Activated naive CD4-positive, alpha-beta T cell treated with anti-CD3 and anti-CD28 coated beads for 36 hours (primary cell): ENCODE measurements around the gene IL10. TPM values are rescaled to one million over a fixed set of nuclear protein-coding genes. Genes with fewer than 3 reads are reported as not detected.

Experiments
- CTCF ChIA-PET: fragments of 350-600 bp; sonication (Branson Sonifier 250); formaldehyde crosslinking; loops from one replicate; lab custom pipeline; 2021; ENCODE audit warnings: antibody characterized with exemption; lab: Charles Lee
- DNase-seq: peaks from one replicate; pipeline ENCODE4 v3.0.0-alpha.2; 2020
- H3K27ac Mint-ChIP-seq: one replicate; pipeline ENCODE4 v1.8.0; 2021; ENCODE audit warnings: mild to moderate bottlenecking, mixed read lengths
- H3K27me3 Mint-ChIP-seq: one replicate; pipeline ENCODE4 v1.8.0; 2021; ENCODE audit warnings: low read depth, mixed read lengths
- H3K36me3 Mint-ChIP-seq: one replicate; pipeline ENCODE4 v1.8.0; 2021; ENCODE audit warnings: low read depth, mixed read lengths
- H3K4me1 Mint-ChIP-seq: one replicate; pipeline ENCODE4 v1.8.0; 2021; ENCODE audit warnings: low read depth, mixed read lengths
- H3K4me3 Mint-ChIP-seq: one replicate; pipeline ENCODE4 v1.8.0; 2021; ENCODE audit warnings: mild to moderate bottlenecking, moderate library complexity, mixed read lengths
- H3K9me3 Mint-ChIP-seq: one replicate; pipeline ENCODE4 v1.8.0; 2021; ENCODE audit warnings: mixed read lengths
- intact Hi-C: fragments of 100-400 bp; cut with micrococcal nuclease; formaldehyde crosslinking; loops from one replicate; pipeline ENCODE4 v1.15.1; 2023
- total RNA-seq, 2 experiments: library from RNA; stranded (reverse); gene quantifications; one replicate each; pipeline ENCODE4 v1.2.3, GENCODE V29; 2021

Gene IL10
- total RNA-seq, 2 experiments from 2014 or later, result not detected

DNA sequence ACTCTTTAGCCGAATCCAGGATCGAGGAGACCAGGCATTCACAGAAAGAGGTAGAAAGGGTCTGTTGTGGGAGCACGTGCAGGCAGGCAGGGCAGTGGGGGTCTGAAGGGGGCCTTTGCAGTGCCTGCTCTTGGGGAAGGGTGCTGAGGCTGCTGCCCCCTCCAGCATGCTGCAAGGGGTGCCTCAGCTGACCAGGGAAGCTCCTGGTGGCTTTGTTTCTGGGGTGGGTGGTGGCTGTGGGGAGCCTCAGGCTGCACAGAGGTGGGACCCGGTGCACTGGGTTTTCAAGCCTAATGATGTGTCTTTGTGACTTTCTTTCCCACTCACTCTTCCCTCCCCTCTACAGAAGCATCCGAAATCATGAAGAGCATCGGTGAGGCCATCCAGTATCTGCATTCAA lies 43.2 kb downstream of the IL10 start:
- DNase-seq, result no peak
- H3K27me3 Mint-ChIP-seq, result no peaks in the 10 kb centered on the region
- no peak overlapping the region for H3K4me3 Mint-ChIP-seq
- no peaks in the 10 kb centered on the region for H3K9me3 Mint-ChIP-seq
- peaks cover 11% of the 10 kb centered on the region for H3K36me3 Mint-ChIP-seq
- CTCF ChIA-PET, result interaction anchor here (1.3 to 7.0 kb wide), 3 partner anchors 79 to 253 kb away, joined by 3 to 116 read pairs (median 6); no protein-coding TSS in a partner anchor
- peaks cover 29% of the 10 kb centered on the region for H3K4me1 Mint-ChIP-seq
- intact Hi-C loops, result loop anchor here (5.0 kb wide), 2 partner anchors 122 to 237 kb away; no protein-coding TSS in a partner anchor
- no peak overlapping the region for H3K27ac Mint-ChIP-seq

DNA sequence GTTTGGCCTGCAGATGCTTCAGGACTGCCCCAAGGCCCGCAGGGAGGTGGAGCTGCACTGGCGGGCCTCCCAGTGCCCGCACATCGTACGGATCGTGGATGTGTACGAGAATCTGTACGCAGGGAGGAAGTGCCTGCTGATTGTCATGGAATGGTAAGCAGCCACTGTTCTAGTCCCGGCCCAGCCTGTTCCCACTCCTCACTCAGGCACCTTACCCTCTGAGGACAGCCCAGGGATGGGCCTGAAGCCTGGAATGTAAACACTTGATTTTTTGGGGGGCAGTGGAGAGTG lies 43.7 kb downstream of the IL10 start:
- no peak for DNase-seq
- H3K9me3 Mint-ChIP-seq, result no peaks in the 10 kb centered on the region
- H3K36me3 Mint-ChIP-seq, result peaks cover 11% of the 10 kb centered on the region
- intact Hi-C loops, result loop anchor here (5.0 kb wide), 2 partner anchors 121 to 236 kb away; no protein-coding TSS in a partner anchor
- peaks cover 33% of the 10 kb centered on the region for H3K4me1 Mint-ChIP-seq
- no peaks in the 10 kb centered on the region for H3K27me3 Mint-ChIP-seq
- no peak overlapping the region for H3K4me3 Mint-ChIP-seq
- H3K27ac Mint-ChIP-seq, result no peak overlapping the region
- CTCF ChIA-PET, result interaction anchor here (1.6 to 7.0 kb wide), 2 partner anchors 79 to 184 kb away, joined by 6 to 116 read pairs; no protein-coding TSS in a partner anchor

DNA sequence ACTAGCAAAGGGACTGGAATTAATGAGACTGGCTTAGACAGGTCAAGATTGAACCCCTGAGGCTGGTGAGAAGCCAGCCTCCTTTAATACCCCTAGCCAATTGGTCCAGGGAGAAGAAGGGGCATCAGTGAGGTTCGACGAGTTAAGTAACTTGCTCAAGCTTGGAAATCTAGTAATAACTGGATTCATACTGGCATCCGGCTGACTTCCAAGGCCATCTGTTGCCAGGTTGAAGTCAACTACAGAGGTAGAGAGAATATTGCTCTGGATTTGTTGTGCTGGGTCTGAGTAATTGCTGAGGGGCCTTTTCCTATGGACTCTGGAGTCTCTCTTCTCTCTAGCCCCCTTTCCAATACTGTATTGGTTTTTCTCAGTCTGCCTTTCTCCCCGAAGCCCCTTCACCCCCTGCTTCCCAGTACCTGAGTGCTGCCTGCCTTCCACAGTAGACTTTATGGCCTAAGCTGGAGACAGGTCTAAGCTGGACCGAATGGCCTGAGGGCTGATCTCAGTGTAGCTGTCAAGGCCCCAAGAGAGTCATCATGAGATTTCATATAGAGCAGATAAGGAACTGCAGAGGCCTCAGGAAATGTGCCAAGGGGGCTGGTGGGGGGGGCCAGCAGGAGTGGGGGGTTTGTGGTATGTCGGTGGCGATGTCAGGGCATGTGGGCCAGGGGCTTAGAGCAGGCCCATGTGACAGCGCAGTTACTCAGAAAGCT lies 44.2 kb downstream of the IL10 start:
- H3K36me3 Mint-ChIP-seq, result peaks cover 11% of the 10 kb centered on the region
- DNase-seq, result no peak
- H3K27me3 Mint-ChIP-seq, result no peaks in the 10 kb centered on the region
- no peak overlapping the region for H3K27ac Mint-ChIP-seq
- intact Hi-C loops, result loop anchor here (2.0 to 5.0 kb wide), 3 partner anchors 121 to 255 kb away; no protein-coding TSS in a partner anchor
- CTCF ChIA-PET, result interaction anchor here (0.7 to 7.0 kb wide), 5 partner anchors 9 to 192 kb away, joined by 3 to 116 read pairs (median 6); no protein-coding TSS in a partner anchor
- H3K4me3 Mint-ChIP-seq, result no peak overlapping the region
- peaks cover 35% of the 10 kb centered on the region for H3K4me1 Mint-ChIP-seq
- no peaks in the 10 kb centered on the region for H3K9me3 Mint-ChIP-seq

DNA sequence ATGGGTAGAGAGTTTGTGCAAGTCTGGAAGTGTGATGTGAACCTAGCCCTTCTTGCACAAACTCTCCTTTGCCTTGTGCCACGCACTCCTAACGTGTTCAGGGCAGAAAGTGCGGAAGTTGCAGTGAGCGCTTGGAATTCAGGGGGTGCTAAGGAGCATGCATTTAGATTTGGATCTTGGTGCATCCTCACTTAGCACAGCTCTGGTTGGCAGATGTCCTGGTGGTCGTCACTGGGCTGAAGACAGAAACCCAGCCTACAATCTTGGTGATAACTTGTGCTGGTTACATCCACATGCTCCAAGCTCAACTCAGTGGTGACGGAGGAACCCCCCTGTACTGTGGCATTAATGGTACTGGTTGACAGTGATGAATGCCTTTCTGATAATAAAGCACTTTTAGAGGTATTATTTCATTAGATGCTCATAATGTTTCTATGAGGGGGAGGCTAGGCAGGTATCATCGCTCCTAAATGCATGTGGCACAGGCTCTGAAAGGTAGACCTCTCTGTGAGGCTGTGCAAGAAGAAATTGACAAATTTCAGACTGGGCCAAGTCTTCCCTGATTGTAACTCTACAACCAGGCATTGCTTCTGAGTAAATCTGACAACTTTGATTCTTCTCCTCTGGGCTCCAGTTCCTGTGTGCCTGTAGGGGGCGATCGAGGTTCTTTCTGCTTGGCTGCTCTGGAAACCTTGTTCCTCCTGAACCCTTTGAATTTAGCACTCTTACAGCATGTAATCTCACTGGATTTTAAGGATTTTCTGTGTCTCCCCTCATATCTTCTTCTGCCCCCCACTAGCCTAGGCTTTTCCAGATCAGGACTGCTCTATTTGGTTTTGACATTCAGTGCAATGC lies 47.0 kb downstream of the IL10 start:
- Mint-ChIP-seq H3K4me3 (no peak overlapping the region), H3K36me3 (peaks cover 6% of the 10 kb centered on the region), H3K27ac (no peak overlapping the region), H3K4me1 (peaks cover 39% of the 10 kb centered on the region), H3K9me3 (no peaks in the 10 kb centered on the region), H3K27me3 (no peaks in the 10 kb centered on the region)
- DNase-seq, result peak; percentile 84
- intact Hi-C loops, result loop anchor here (1.0 to 5.0 kb wide), 3 partner anchors 8 to 233 kb away; no protein-coding TSS in a partner anchor
- CTCF ChIA-PET, result interaction anchor here (0.6 to 7.0 kb wide), 40 partner anchors 10 to 257 kb away, joined by 3 to 116 read pairs (median 5); partner anchors contain the start of genes DYRK3 and IL24

DNA sequence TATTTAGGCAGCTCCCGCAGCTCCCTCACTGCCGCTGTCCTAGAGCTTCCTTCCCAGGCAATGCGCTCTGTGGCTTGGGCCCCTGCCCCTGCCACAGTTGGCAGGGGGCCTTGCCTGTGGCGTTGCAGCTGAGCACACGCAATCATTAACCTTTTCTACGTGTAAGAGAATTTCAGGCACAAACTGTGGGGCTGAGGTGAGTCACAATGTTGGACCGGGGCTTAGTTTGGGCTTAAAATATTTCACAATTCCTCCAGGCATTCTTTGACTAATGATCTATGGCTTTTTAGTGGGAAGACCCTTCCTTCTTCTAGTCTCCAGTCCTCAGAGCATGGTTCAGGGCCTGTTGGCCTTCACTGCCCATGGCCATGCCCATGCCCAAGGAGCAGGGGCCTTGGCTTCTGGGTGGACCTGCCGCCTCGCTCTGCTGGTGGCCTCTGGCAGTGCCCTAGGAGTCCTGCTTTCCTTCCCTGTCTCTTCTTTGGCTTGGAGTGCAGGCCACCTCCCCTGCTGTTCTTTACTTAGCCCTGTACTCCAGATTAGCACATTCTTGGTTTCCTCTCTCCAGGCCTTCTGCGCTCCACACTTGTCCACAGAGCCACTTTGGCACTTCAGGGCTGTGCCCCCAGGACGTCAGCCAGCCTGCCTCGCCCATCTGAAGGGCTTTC lies 48.4 kb downstream of the IL10 start:
- Mint-ChIP-seq H3K27me3 (no peaks in the 10 kb centered on the region), H3K4me1 (peaks cover 44% of the 10 kb centered on the region), H3K4me3 (no peak overlapping the region), H3K9me3 (no peaks in the 10 kb centered on the region), H3K27ac (no peak overlapping the region), H3K36me3 (peaks cover 3% of the 10 kb centered on the region)
- intact Hi-C loops, result no loop called here
- CTCF ChIA-PET, result interaction anchor here (0.7 to 7.0 kb wide), 9 partner anchors 9 to 692 kb away, joined by 3 to 116 read pairs (median 23); no protein-coding TSS in a partner anchor
- DNase-seq, result no peak

DNA sequence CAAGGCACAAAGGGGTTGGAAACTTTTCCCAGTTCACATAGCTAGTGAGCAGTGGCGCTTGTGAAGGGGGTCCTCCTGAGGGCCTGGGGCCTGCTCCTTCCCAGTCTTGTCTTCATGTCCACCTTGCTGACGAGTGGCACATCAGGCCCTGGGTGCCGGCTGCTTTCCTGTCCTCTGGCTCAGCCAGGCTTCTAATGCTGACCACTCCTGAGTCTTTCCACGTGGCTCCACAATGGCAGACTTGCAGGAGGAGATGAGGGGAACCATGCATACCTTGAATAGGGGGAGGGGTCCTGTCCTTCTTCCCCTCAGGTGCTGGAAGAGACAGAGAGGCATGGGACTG lies 48.9 kb downstream of the IL10 start:
- DNase-seq, result no peak
- Mint-ChIP-seq H3K27me3 (no peaks in the 10 kb centered on the region), H3K4me1 (peaks cover 49% of the 10 kb centered on the region), H3K9me3 (no peaks in the 10 kb centered on the region), H3K27ac (no peak overlapping the region), H3K36me3 (no peaks in the 10 kb centered on the region), H3K4me3 (no peak overlapping the region)
- CTCF ChIA-PET, result interaction anchor here (0.7 to 5.9 kb wide), 4 partner anchors 12 to 692 kb away, joined by 3 to 49 read pairs (median 6); no protein-coding TSS in a partner anchor
- intact Hi-C loops, result no loop called here

DNA sequence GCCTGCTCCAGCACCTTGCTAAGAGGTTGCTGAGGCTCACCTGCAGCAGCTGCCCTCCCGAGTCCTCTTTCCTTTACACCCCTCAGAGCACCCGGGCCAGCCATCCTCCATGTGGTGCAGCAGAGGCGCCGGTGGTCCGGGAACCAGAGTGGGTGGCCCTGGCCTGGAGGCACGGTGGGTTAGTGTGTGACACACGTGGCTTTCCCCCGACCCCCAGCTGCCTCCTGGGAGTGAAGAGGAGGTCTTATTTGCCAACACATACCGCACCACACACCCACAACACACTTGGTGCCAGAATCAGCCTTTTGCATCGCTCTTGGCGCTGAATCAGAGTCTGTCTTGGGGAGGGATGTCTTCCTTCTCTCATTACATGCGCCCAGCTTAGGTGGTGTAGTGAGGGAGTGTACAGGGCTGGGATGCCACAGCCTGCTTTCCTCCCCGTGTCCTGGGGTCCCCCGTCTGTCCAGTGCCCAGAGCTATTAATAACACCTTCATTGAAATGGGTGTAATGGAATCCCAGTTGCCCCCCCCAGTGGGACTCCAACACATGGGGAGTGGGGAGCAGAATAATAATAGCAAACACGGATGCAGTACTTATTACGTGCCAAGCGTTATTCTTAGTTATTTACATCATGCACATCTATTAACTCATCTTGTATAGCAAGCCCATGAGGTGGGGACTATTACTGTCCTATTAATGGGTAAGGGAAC lies 49.4 kb downstream of the IL10 start:
- CTCF ChIA-PET, result interaction anchor here (0.6 to 5.9 kb wide), 6 partner anchors 9 to 693 kb away, joined by 3 to 49 read pairs (median 6); no protein-coding TSS in a partner anchor
- Mint-ChIP-seq H3K27me3 (no peaks in the 10 kb centered on the region), H3K36me3 (no peaks in the 10 kb centered on the region), H3K27ac (no peak overlapping the region), H3K4me1 (peaks cover 48% of the 10 kb centered on the region), H3K9me3 (no peaks in the 10 kb centered on the region), H3K4me3 (no peak overlapping the region)
- intact Hi-C loops, result no loop called here
- no peak for DNase-seq

DNA sequence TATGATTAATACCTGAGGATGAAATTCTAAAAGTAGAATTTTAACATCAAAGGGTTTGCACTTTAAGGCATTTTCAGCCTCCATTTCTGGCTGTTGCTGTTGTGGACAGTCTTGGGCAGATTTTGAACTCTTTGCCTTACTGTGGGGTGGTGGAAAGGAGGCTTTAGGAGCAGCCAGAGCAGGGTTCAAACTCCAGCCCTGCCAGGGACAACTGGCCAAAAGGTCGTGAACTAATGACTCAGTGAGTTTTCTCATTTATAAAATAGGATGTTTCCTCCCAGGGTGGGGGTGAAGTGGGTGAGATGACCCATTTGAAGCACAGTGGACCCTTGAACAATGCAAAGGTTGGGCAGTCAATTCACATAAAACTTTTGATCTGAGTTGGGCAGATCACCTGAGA lies 50.8 kb downstream of the IL10 start:
- Mint-ChIP-seq H3K27ac (no peak overlapping the region), H3K4me1 (peaks cover 56% of the 10 kb centered on the region)

DNA sequence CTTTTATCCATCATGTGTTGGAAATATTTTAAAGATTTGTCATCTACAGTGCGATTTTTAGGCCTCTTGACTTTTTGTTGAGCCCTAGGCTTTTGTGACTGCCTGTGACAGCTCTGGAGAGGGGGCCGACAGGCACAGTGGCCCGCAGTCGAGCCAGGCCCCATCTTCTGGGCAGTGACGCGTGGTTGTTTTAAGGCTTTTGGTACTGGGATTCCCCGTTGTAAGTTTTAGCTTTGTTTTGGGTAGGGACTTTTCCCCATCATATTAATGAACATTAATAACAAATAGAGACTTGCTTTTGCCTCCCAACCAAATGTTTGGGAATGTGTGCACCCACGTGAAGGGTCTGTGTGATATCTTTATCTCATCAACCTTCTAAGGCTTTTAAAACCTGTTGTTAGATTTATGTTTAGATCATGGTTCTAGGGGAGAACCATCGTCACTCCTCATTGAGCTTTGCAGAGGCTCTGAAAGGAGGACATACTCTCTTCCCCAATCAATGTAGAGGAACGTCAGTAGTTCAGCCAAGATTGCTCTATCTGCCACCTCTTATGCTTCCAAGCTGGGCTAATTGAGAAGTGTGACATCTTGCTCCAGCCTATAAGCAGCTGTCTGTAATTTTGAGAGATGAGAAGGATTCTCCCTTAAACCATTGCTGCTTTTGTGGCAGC lies 53.0 kb downstream of the IL10 start:
- H3K9me3 Mint-ChIP-seq, result no peaks in the 10 kb centered on the region
- peaks cover 57% of the 10 kb centered on the region for H3K4me1 Mint-ChIP-seq
- H3K4me3 Mint-ChIP-seq, result no peak overlapping the region
- H3K27ac Mint-ChIP-seq, result no peak overlapping the region
- CTCF ChIA-PET, result interaction anchor here (0.7 to 2.3 kb wide), 5 partner anchors 8 to 193 kb away, joined by 3 to 13 read pairs (median 5); no protein-coding TSS in a partner anchor
- intact Hi-C loops, result no loop called here
- no peak for DNase-seq
- H3K27me3 Mint-ChIP-seq, result no peaks in the 10 kb centered on the region
- H3K36me3 Mint-ChIP-seq, result no peaks in the 10 kb centered on the region

More for the DNA sequence above, 50.8 kb downstream of the IL10 start:
- Mint-ChIP-seq H3K27me3 (no peaks in the 10 kb centered on the region), H3K4me3 (no peak overlapping the region), H3K9me3 (no peaks in the 10 kb centered on the region), H3K36me3 (no peaks in the 10 kb centered on the region)
- CTCF ChIA-PET, result interaction anchor here (0.7 to 2.3 kb wide), 5 partner anchors 13 to 191 kb away, joined by 3 to 13 read pairs (median 4); no protein-coding TSS in a partner anchor
- no peak for DNase-seq
- intact Hi-C loops, result no loop called here

DNA sequence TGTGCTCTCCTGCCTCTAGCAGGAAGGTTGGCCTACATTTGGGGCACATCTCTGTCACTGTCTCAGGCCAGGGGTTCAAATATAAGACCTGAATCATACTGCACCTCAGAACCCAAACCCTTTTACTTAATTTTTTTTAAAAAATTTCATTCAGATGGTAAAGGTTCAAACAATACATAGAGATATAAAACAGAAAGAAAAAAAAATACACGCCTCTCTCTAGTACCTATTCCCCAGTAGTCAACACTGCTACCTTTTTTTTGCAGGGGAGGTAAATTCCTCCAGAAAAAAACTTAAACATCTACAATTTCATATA lies 54.7 kb downstream of the IL10 start:
- Mint-ChIP-seq H3K4me3 (no peak overlapping the region), H3K9me3 (no peaks in the 10 kb centered on the region), H3K27ac (peak overlapping the region; percentile 22), H3K27me3 (no peaks in the 10 kb centered on the region), H3K36me3 (no peaks in the 10 kb centered on the region), H3K4me1 (peaks cover 61% of the 10 kb centered on the region)
- CTCF ChIA-PET, result interaction anchor here (1.5 to 5.9 kb wide), 2 partner anchors 9 to 54 kb away, joined by 3 to 44 read pairs; no protein-coding TSS in a partner anchor
- no peak for DNase-seq
- intact Hi-C loops, result loop anchor here (1.0 to 2.0 kb wide), 2 partner anchors 8 to 15 kb away; no protein-coding TSS in a partner anchor
